GM23338 (cell line): ENCODE measurements around the gene TBL1XR1.

Experiments used
- CTCF ChIP-seq, 2 experiments: fragments of 200-600 bp in 1 of 2; sonication (generic) in 1 of 2; conservative IDR thresholded peaks; 2 replicates each; pipeline versions ENCODE4 v1.5.1 to v1.6.1; 2016 to 2017; ENCODE audit warnings: antibody characterized with exemption in 2 of 2, low read depth in 2 of 2, mild to moderate bottlenecking in 2 of 2, moderate library complexity in 1 of 2
- POLR2AphosphoS5 ChIP-seq: IDR thresholded peaks from 2 replicates; pipeline ENCODE4 v1.6.1; 2016; ENCODE audit warnings: antibody characterized with exemption, low read depth

DNA sequence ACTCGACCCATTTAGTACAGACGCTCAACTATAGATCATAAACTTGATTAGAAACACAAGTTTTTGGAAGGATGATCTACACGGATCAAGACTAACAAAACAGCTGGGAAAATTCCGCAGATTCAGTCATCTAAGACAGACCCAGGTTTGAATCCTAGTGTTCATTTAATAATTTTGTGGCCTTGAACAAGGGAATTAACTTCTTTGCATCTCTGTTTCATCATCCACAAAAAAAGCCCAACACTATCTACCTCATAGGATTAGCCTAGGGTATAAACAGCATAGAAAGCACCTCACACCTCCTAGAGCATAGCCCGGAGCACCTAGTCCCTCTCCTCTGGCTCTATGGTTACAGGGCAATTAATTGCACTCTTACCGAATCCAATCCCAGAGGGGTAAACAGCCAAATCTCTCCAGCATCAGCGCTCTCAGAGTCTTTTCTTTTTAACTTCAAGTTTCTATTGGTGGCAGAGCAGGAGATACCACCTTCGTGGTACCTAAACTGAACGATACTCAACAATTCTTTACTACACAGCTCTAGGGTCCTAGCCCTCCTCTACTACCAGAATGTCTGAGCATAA is 3.5 kb downstream of the TBL1XR1 start:
- TF ChIP-seq CTCF (conservative IDR thresholded peaks at IDR 0.05; ENCODE audit: low read depth in 2 of 2) = no peak
- TF ChIP-seq POLR2AphosphoS5 = no peak
